OCI-LY7 (cell line): Measurements from ENCODE around the gene UGT1A7.

ENCODE experiments used
- CTCF ChIP-seq: fragments of 200-600 bp; sonication (generic); conservative IDR thresholded peaks from 2 replicates; pipeline ENCODE4 v1.5.1; 2014; ENCODE audit warnings: mild to moderate bottlenecking, antibody characterized with exemption, low read length, moderate library complexity, mixed read lengths
- EZH2phosphoT487 ChIP-seq: fragments of 200-600 bp; sonication (generic); IDR thresholded peaks from 2 replicates; pipeline ENCODE4 v1.6.1; 2018; ENCODE audit warnings: low read depth, borderline replicate concordance, mild to moderate bottlenecking, mixed run types, antibody characterized with exemption, low read length, moderate library complexity, mixed read lengths

GRCh38 chr2:233793465-233794127 lies 111.9 kb downstream of the UGT1A7 start:
- TF ChIP-seq CTCF = no peak
- no peak for TF ChIP-seq EZH2phosphoT487
